GM18508 (cell line): ENCODE measurements around the gene CTNNA2.

Experiments used
- ATAC-seq: cut with Tn5 transposase; IDR thresholded peaks from one replicate; pipeline ENCODE4 v1.9.1; 2021; ENCODE audit warnings: moderate number of reproducible peaks; ENCODE audit not compliant: insufficient read depth, unreplicated experiment

CTNNA2 gene

GRCh38 chr2:79909521-79909920 is 396.7 kb downstream of the CTNNA2 start:
- no peak for ATAC-seq

DNA sequence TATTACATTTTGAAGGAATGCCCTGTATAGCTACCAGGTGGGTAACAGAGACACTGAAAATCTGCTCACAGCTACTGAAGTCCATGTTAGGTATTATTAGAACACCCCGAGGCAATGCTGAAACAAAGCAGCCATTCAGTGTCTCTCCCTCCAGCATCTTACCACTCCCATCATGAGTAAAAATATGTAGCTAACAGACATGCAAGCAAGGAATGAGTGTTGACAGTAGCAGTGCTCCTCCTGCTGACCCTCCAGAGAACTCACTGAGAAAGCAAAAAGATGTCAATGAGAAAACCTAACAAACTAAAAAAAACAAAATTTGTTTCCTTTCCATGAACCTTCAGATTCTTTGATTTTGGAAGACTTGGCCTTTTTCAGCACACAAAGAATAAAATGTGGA is 397.8 kb downstream of the CTNNA2 start:
- ATAC-seq = no peak

DNA sequence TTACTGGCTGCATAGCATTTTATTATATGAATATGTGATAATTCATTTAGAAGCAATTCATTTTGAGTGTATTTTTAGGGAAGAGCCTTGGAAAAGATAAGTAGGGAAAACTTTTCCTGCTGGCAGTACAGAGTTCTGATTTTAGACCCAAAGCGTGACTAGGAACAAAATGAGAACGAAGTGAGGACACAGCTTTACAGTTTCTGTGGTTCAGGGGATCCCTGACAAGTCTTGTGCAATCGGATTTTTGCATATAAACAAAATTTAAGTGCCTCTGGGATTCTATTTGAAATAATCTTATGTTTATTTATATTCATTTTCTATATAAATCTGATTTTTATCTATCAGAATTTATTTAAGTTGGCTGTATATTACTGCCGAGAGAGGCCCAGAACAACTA is 402.6 kb downstream of the CTNNA2 start:
- no peak for ATAC-seq

DNA sequence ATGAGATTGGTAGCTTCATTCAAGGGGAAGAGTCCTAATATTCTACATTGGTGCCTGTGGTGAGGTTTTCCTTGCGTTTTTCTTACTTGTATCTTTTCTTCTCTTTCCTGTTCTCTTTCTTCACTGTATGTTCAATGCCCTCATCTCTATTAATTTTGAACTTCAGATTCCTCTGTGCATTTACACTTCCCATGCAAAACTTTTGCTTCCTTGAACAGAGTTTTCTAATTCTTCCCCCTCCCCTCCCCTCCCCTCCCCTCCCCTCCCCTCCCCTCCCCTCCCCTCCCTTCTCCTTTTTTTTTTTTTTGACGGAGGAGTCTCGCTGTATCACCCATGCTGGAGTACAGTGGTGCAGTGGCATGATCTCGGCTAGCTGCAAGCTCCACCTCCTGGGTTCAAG is 403.4 kb downstream of the CTNNA2 start:
- no peak for ATAC-seq

DNA sequence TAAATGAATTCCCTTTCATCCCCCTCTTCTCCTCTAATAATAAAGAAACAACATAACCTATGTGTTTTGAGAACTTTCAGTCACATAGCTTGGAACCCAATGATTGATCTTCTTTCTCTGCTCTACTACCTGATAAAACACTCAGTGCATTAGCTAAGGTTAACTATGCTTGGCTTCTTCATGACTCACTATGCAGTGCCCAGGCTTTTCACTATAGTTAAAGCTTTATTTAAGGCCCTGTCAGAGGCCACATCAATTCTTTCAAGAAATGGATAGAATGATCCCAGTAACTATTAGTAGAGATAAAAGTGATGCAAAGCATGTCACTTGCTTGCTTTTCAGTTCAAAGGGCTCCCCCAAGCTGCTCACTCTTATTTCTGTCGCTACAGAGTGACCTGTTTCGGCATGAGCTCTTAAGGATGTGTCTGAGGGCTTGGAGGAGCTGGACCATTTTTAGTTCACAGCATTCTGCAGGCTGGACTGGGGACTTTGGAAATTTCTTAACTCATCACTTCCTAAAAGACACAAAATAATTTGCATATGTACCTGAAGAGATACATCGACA is 407.7 kb downstream of the CTNNA2 start:
- ATAC-seq = no peak

- no peak for ATAC-seq
Measured at GRCh38 chr2:79929624-79930023, 416.8 kb downstream of the CTNNA2 start.

- ATAC-seq = no peak
Measured at GRCh38 chr2:79935046-79935732, 422.3 kb downstream of the CTNNA2 start.

GRCh38 chr2:79935771-79936657 is 423.2 kb downstream of the CTNNA2 start:
- peak; percentile 60 for ATAC-seq

- ATAC-seq = no peak
Measured at GRCh38 chr2:79936715-79937114, 423.9 kb downstream of the CTNNA2 start.

DNA sequence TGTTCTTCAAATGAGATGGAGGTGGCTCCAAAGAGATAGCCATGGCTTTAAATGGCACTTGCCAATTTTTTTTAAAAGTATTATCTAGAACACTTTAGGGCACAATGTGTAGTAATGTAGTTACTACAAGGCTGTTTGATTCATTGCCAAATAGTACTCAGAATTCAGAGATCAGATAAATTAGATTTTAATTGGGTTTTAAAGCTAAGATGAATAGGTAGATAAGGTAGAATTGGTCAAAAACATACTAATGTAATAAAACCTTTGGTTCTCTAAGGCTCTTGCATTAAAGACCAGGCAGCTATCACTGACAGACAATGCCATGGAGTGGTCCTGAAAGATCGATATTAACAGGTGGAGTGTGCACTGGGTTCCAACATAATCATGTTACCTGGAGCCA is 425.8 kb downstream of the CTNNA2 start:
- no peak for ATAC-seq

DNA sequence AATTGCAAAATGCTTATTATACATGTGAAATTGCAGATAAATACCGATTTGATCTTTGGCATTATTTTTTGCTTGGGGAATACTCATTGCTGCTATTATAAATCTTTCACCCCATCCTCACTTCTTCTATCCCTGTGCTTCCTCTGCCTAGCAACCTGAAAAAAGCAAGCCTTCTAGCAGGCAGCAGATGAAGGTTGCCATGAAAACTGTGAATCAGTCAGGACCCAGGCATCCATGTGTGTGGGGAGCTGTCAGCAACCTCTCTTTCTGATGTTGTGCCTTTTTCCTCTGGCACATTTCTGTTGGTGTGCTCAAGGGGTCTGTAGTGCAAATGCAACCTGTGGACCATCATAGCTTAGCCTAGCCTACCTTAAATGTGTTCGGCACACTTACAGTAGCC is 427.5 kb downstream of the CTNNA2 start:
- no peak for ATAC-seq

DNA sequence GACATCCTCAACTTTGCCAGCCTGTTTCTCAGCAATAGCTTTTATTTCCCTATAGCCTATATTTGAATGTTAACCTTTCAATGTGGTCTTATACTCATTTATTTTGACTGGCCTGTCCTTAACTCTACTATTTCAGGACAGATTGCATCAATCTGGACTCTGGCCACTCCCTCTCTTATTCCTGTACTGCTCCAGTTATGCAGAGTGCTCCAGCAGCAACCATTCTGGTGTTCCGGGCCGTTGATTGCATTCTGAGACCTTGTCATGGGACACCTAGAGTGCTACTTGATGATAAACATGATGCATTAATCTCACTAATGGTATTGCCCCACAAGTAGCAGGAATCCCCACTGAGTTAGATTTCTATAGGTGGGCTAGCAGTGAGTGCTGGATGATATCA is 428.3 kb downstream of the CTNNA2 start:
- no peak for ATAC-seq

GRCh38 chr2:79944205-79944604 is 431.4 kb downstream of the CTNNA2 start:
- ATAC-seq = no peak

GRCh38 chr2:79945653-79946445 is 433.0 kb downstream of the CTNNA2 start:
- no peak for ATAC-seq

- ATAC-seq = no peak
Measured at GRCh38 chr2:79947751-79948150, 434.9 kb downstream of the CTNNA2 start.

GRCh38 chr2:79950526-79950925 is 437.7 kb downstream of the CTNNA2 start:
- ATAC-seq = no peak

DNA sequence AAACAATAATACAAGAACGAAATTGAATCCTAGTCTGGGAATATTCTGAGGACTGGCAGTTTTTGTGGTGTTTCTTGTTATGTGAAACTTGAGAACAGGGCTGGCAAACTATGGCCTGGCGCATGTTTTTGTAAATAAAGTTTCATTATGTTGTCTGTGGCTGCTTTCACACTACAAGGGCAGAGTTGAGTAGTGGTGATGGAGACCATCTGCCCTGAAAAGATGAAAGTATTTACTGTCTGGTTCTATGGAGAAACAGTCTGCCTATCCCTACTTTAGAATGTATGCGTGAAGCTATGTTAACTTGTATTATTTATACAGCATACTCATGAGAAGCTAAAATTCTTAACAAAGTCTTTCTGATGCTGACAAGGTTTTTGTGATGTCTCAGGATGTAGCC is 439.8 kb downstream of the CTNNA2 start:
- ATAC-seq = no peak

DNA sequence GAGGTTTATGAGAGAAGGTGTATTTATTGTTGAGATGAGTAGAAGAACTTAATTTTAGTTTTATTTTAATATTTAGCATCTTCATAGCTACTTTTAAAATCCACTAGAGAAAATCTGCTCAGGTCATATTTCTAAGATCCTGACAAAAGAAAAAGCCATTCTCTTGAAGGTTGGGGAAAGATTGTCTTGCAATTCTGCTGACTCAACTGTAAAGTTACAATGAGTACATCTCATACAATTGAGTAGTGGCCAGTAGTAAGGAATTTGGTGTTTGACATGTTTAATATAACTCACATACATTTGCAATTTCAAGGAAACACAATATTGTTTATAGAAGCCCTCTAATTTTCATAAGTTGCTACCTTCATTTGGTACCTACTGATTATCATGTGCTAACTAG is 447.2 kb downstream of the CTNNA2 start:
- no peak for ATAC-seq

DNA sequence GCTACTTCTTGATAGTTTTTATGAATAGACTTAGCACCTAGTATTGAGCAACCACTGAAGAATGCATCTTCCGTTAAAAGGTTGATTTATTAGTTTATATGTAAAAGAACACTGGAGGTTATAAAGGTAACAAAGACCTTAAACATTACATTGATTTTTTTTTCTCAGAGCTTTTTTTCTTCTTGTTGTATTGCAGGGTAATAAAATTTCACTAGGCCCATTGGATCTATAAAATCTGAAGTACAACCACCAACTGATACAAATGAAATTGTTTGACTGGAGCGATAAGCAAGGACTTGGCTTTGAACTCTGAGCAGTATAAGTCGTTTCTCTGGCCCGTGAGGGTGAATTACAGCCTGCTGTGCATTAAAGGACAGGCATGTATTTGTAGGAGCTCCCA is 447.7 kb downstream of the CTNNA2 start:
- no peak for ATAC-seq

- no peak for ATAC-seq
Measured at GRCh38 chr2:79964966-79965365, 452.1 kb downstream of the CTNNA2 start.

DNA sequence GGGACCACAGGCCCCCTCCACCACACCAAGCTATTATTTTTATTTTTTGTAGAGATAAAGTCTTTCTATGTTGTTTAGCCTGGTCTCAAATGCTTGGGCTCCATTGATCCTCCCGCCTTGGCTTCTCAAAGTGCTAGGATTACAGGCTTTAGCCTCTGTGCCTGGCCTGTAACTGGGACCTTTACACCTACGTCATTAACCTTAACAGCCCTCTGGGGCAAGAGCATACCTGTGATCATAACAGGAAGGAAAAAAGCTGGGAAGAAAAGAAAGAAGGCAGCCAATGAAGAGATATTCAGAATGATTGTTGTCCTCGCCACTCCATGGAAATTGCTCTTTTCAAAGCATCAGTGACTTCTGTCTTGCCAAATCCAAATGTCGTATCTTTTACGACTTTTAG is 453.5 kb downstream of the CTNNA2 start:
- ATAC-seq = no peak
